HK-2 (cell line): Measurements from ENCODE around the gene FAAP100.

Experiments
- DNase-seq: peaks from one replicate; pipeline ENCODE4 v3.0.0-alpha.2; 2018; ENCODE audit not compliant: unreplicated experiment

Gene FAAP100

DNA sequence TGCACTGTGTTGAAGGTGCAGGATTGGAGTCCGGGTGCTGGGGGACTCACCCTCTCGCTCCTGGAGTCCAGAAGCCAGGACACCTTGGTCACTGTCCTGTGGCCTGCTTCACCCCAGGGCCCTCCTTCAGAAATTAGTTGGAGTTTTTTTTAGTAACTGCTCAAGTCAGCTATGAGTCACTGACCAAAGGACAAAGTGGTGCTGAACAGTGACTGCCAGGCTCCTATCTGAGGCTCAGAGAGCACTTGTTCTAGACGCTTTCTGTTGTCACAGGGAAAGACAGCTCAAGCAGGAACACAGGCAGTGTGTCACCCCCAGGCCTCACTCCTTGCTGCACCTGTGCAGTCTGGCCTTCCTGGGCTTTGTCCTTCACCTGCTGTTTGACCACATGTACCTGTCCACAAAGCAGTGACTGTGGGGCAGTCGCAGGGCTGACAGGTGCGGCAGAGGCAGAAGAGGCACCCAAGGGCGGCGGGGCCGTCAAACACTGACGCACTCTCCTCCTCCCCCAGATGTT is 4.1 kb upstream of the FAAP100 start:
- DNase-seq, result peak; percentile 48

GRCh38 chr17:81553616-81554181 is 1.5 kb upstream of the FAAP100 start:
- DNase-seq, result peak; percentile 84

- DNase-seq, result peak; percentile 81
Measured at GRCh38 chr17:81553018-81553615, 964 bp upstream of the FAAP100 start.

DNA sequence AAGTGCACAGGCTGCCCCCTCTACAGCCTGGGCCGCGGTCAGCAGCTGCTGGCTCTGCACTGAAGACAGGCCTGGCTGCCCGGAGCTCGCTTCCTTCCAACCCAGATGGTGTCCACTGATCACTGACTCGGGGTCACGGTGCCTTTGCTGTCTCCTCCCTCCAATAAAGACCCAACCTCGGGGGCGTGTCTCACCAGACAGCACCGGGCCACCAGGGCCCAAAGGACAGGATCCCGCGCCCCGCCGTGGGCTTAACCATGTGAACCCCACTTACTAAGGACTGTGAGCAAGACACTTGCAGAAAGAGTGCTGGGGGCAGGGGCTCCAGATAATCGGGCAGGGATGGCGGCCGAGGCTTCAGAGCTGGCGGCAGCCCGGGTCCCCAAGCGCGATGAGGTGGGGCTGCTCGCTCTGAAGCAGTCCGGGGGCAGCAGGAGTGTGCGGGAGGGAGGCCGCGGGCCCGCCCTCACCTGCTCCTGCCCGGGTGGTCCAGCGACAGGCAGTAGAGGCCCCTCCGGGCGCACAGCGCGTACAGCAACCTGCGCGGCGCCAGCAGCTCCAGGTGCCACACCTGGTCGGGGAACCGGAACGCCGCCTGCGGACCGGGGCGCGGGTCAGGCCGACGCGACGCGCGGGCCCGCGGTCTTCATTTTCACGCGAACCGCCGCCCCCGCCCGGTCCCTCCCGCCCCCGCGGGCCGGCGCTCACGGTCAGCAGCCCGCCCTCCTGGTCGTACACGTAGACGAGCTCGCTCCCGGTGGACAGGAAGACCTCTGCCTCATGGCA is 502 bp downstream of the FAAP100 start:
- DNase-seq, result peak; percentile 41

DNA sequence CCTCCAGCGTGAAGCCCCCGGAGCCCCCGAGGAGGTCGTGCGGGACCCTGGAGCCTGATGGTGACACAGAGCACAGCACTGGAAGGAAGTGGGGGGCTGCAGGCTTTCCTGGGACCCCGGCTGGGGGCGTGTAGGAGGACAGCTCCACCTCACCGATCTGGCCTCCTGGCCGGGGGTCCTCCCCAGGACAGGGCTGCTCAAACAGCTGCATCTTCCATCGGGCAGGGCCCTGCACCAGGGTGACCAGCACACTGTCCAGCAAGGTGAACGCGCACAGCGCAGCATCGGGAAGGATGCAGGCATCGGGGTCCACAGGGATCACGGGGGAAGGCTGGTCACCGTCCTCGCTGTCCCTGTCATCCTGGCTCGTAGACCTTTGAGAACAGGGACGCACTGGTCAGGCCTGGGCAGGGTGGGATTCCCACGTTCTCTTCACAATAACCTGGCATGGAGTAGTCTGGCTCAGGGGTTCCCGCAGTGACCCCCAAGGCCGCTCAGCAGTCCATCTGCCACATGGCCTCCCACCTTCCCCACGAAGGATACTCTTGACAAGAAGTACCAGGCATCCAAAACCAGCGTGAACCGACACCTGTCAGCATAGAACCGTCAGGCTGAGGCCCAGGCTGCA is 1.2 kb downstream of the FAAP100 start:
- no peak for DNase-seq

DNA sequence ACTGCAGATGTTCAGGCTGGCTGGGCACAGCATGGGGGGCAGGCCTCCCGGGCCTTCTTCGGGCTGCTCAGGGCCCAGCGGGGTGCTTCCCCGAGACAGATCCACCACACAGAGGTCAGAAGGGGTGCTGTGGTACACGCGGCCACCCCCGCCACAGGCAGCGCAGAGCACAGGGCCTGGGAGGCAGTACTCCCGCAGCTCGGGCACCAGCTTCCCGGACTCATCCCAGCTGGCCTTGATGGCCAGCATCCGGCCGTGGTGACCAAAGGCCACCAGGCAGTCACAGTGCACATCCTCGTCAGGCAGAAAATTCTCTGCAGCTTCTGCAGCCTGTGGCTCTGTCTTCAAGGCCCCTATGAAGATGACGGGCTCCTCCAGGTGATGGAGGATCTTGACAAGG is 1.9 kb downstream of the FAAP100 start:
- no peak for DNase-seq

DNA sequence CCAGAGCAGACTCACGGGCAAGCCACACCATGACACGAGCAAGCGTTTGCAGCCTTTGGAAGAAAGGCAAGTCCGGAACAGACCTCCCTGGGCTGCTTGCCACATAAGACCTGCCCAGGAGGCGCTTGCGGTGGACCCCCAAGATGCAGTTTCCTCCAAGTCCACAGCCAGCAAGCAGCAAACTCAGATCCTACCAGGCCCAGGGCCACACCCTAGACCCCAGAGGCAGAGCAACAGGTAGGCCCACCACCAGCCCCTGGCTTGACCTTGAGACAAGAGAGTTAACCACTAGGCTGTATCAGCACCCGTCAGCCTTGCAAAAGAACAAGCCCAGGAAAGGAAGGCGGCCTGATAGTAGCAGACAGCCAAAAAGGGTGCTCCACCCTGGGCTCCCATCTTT is 2.3 kb downstream of the FAAP100 start:
- DNase-seq, result no peak

DNA sequence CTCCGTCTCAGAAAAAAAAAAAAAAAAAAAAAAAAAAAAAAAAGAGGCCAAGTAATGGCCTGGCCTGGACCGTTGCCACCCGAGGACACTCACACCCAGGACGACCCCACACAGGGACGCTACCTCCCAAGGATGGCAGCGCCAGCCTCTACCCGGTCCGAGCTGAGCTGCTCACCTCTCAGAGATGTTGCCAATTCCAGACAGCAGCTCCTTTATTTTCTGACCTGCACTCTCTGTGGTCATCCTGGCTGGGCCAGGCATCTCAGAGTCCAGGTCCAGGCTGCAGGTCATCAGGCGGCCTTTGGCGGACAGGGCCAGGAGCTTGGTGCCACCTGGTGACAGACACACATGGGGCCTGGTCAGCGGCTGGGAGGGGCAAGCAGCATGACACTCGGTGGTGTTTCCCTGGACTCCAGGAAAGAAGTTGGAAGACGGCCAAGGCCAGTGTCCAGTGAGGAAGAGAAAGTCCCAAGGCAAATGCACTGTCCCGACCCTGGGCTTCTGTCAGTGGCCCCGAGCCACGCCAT is 3.1 kb downstream of the FAAP100 start:
- no peak for DNase-seq

GRCh38 chr17:81547614-81547982 is 4.6 kb downstream of the FAAP100 start:
- no peak for DNase-seq

DNA sequence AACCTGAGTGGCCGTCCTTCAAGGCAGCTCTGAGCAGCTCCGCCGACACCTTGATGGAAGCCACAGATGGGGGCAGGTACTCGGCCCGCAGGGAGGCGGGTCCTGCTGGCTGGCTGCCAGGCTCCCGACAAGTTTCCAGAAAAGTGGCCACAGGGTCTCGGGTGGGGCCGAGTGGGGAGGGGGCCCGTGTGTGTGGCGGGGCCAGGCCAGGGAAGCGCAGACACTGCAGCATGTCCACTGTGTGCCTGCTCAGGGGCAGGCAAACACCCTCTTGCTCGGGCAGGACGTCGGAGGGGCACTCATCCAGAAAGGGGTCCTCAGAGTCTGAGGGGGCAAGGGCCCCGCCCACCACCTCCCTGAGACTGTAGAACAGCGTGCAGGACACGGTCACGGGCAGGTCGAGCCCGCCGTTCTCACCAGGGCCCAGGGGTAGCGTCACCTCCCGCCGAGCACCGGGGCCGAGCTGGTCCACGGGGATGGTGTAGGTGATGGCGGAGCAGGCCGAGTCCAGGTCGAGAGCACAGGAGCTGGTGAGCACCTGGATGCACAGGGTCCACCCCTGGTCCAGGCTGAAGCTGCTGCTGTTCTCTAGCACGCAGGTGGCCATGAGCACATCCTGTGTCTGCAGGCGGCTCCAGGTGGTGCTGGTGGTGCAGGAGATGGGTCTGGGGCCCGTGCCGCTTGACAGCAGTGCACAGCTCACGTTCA is 5.1 kb downstream of the FAAP100 start:
- no peak for DNase-seq

DNA sequence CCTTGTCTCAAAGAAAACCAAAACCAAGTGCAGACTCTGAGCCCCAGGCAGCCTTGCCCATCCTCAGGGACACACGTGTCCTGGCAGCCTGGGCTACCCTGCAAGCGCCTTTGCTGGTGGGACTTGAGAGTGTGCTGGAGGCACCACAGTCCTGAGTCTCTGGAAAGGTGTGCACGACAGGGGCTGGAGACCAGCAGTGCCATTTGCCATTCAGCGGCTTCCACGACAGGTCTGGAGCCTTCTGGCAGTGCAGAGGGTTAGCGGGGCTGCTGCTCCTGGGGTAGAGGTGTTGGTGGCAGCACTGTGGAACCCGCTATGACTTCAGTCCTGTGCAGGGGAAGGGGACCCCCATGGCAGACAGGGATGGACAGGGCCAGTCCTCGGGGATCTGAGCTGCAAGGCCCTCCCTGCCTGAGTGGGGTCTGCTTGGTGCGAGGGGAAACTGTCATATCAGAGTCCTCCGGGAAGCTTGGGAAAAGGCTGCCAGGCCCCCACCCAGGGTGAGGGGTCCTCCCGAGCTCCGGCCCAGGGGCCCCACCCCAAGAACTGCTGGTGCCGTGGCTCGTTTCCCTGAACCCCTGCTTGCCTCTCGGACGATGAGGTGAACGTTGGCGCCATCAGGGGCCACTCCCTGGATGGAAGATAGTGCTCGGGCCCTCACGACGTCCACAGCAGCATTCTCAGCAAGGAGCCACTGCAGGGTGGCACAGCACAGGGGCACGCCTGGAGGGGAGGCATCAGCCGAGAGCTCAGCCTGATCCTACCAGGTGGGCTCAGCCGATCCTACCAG is 6.8 kb downstream of the FAAP100 start:
- DNase-seq, result no peak

- no peak for DNase-seq
Measured at GRCh38 chr17:81544281-81544974, 7.7 kb downstream of the FAAP100 start.

- no peak for DNase-seq
Measured at GRCh38 chr17:81543756-81544155, 8.4 kb downstream of the FAAP100 start.

GRCh38 chr17:81543339-81543675 is 8.8 kb downstream of the FAAP100 start:
- no peak for DNase-seq

DNA sequence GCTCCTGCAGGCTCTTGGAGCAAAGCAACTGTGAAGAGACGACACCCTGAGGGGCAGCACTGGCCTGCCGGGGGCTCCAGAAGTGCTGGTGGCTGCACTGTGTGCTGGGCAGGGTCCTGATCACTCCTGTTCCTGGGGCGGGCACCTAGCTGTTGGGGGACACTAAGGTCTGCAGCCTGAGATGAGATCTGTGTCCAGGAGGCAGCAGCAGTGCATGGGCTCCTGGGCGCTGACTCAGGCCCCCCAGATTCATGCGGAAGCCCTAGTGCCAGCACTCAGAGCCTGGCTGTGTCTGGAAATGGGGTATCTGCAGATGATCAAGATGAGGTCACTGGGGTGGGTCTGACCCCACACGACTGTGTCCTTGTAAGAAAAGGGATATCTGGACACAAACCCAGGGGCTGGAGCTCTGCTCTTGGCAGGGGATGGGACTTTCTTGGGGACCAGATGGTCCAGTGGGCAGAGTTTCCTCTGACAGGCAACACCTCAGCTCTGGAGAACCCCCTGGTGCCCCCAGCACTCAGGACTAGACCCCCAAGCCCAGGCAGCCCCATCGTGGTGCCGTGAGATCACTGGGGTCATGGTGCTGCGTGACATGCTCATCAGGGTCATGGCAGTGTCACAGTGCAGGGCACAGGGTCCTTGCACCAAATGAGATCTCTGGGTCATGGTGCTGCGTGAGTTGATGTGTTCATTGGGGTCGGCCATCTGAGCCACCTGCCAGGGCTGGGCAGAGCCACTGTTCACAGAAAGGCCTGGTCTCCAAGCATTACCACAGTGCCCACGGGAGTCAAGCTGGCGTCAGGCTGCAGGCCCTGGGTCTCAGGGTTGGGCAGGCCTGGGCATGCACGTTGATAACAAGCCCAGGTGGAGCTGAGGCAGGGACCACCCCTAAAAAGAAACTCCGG is 9.5 kb downstream of the FAAP100 start:
- no peak for DNase-seq

DNA sequence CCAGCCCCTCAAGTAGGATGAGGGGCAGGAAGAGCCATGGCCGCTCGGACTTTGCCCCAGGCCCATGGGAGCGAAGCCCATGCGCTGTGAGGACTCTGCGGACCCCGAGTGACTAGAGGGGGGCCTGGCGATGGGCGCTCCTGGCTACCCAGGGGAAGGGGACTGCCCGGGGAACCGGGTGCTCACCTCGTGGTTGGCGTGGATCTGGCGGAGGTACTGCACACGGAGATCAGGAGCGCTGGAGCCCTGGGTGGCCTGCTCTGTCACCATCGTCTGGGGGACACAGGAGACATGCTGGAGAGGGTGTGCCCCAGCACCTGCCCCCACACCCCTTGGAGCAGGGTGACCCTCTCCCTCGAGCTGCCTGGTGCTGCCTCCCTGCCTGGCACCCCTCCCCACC is 11.0 kb downstream of the FAAP100 start:
- no peak for DNase-seq

GRCh38 chr17:81540676-81541027 is 11.5 kb downstream of the FAAP100 start:
- no peak for DNase-seq

- no peak for DNase-seq
Measured at GRCh38 chr17:81539961-81540675, 12.0 kb downstream of the FAAP100 start.

GRCh38 chr17:81539571-81539900 is 12.6 kb downstream of the FAAP100 start:
- no peak for DNase-seq
